ENCODE data around the gene RTKN. TPM values are rescaled to one million over a fixed set of nuclear protein-coding genes. Genes with fewer than 3 reads are reported as not detected.

Gene RTKN
- total RNA-seq, 1 donor from 2014 or later, result 27.5 TPM

- H3K4me1 ChIP-seq, result no peaks in the 10 kb centered on the region
- no peaks in the 10 kb centered on the region for H3K27me3 ChIP-seq (ENCODE audit: low read depth)
- H3K4me3 ChIP-seq, result no peak overlapping the region
- H3K27ac ChIP-seq, result no peak overlapping the region
- peaks cover 67% of the 10 kb centered on the region for H3K36me3 ChIP-seq
- ATAC-seq (no peak), DNase-seq (no peak)
- TF ChIP-seq CTCF (IDR thresholded peaks at IDR 0.05), result no peak
- no peaks in the 10 kb centered on the region for H3K9me3 ChIP-seq
- intact Hi-C loops (cut with DNase I), result no loop called here
Measured at GRCh38 chr2:74430502-74430901, 11.2 kb downstream of the RTKN start.

- intact Hi-C loops (cut with DNase I), result no loop called here
Measured at GRCh38 chr2:74429487-74430451, 12.0 kb downstream of the RTKN start.

GRCh38 chr2:74428675-74429074 is 13.1 kb downstream of the RTKN start:
- no peak for TF ChIP-seq CTCF (IDR thresholded peaks at IDR 0.05)
- Histone ChIP-seq H3K4me1 (no peaks in the 10 kb centered on the region), H3K4me3 (no peak overlapping the region), H3K27me3 (ENCODE audit: low read depth) (no peaks in the 10 kb centered on the region), H3K9me3 (no peaks in the 10 kb centered on the region), H3K36me3 (peaks cover 68% of the 10 kb centered on the region), H3K27ac (no peak overlapping the region)
- no peak for DNase-seq
- no peak for ATAC-seq
- intact Hi-C loops (cut with DNase I), result no loop called here

More at GRCh38 chr2:74429487-74430451, 12.0 kb downstream of the RTKN start:
- H3K4me1 ChIP-seq, result no peaks in the 10 kb centered on the region
- DNase-seq (no peak), ATAC-seq (peak in 1 of 2 donors; percentile 9)
- no peak for TF ChIP-seq CTCF (IDR thresholded peaks at IDR 0.05)
- no peaks in the 10 kb centered on the region for H3K9me3 ChIP-seq
- H3K27me3 ChIP-seq (ENCODE audit: low read depth), result no peaks in the 10 kb centered on the region
- H3K36me3 ChIP-seq, result peaks cover 68% of the 10 kb centered on the region
- no peak overlapping the region for H3K27ac ChIP-seq
- H3K4me3 ChIP-seq, result no peak overlapping the region

GRCh38 chr2:74427551-74427950 is 14.2 kb downstream of the RTKN start:
- no peaks in the 10 kb centered on the region for H3K4me1 ChIP-seq
- intact Hi-C loops (cut with DNase I), result no loop called here
- H3K36me3 ChIP-seq, result peaks cover 68% of the 10 kb centered on the region
- no peaks in the 10 kb centered on the region for H3K27me3 ChIP-seq (ENCODE audit: low read depth)
- DNase-seq, result no peak
- ATAC-seq, result no peak
- H3K9me3 ChIP-seq, result no peaks in the 10 kb centered on the region
- no peak overlapping the region for H3K27ac ChIP-seq
- H3K4me3 ChIP-seq, result no peak overlapping the region
- TF ChIP-seq CTCF (IDR thresholded peaks at IDR 0.05), result no peak

- ATAC-seq (no peak), DNase-seq (no peak)
- Histone ChIP-seq H3K4me3 (no peak overlapping the region), H3K27ac (no peak overlapping the region), H3K36me3 (peaks cover 55% of the 10 kb centered on the region), H3K4me1 (peaks cover 7% of the 10 kb centered on the region), H3K27me3 (ENCODE audit: low read depth) (no peaks in the 10 kb centered on the region), H3K9me3 (no peaks in the 10 kb centered on the region)
- intact Hi-C loops (cut with DNase I), result no loop called here
- TF ChIP-seq CTCF (IDR thresholded peaks at IDR 0.05), result no peak
Measured at GRCh38 chr2:74426181-74426758, 15.5 kb downstream of the RTKN start.
